ENCODE measurements around the gene MFAP2. TPM values are rescaled to one million over a fixed set of nuclear protein-coding genes. Genes with fewer than 3 reads are reported as not detected.

MFAP2 gene
- total RNA-seq, 1 experiment from 2014 or later = 0.58 TPM

DNA sequence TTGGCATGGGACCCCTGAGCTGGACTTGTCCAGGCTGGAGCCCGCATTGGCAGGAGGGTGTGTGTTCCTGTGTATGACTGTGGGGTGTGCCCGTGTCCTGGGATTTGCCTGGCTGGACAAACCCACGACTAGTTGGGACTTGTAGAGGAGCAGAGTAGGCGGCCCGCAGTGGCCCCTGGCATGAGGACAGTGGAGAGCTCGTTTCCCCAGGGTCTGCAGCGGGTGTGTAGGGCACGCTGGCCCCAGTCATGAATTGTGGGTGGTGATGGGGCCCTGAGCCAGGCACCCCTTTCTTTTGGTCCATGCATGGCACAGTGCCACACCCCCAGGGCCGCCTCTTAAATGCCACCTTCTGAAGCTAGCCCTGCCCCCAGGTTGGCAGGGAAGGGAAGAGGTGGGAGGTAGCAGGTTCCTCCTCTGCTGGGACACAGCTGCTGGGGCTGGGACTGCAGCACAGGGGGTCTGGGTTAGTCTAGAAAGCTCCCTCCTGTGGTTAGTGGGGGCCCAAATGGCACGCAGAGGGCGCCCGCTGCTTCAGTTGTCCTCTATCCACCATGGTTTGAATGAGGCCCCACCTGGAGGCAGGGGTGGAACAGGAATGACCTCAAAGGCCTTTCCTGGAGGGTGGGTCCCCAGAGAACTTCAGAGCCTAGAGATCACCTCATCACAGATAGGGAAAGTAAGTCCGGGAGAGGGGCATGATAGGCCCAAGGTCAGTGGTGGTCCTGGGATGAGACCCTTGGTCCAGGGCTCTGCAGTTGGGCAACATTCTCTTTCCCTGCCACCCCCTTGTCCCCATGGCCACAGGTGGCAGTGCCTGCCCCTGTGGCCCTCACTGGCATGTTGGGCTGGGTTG is 54.6 kb downstream of the MFAP2 start:
- ChIA-PET CTCF (interaction anchor here (0.5 to 1.9 kb wide), 13 partner anchors 10 to 326 kb away, joined by 3 to 11 read pairs (median 5); no protein-coding TSS in a partner anchor), POLR2A (interaction anchor here (0.5 to 2.0 kb wide), 15 partner anchors 8 to 679 kb away, joined by 3 to 27 read pairs (median 5); partner anchors contain the start of gene NBPF1)
- Mint-ChIP-seq H3K4me3 (ENCODE audit: unreplicated experiment) (peak overlapping the region; percentile 65), H3K9me3 (ENCODE audit: unreplicated experiment) (no peaks in the 10 kb centered on the region), H3K4me1 (ENCODE audit: insufficient read depth, unreplicated experiment) (peaks cover 40% of the 10 kb centered on the region), H3K27me3 (ENCODE audit: insufficient read depth, unreplicated experiment) (no peaks in the 10 kb centered on the region), H3K36me3 (ENCODE audit: insufficient read depth, unreplicated experiment) (no peaks in the 10 kb centered on the region), H3K27ac (ENCODE audit: low read depth, unreplicated experiment) (peak overlapping the region; percentile 99)
- BruUV-seq (replicated peaks) = no TSS peak
- intact Hi-C loops (cut with micrococcal nuclease) = no loop called here
- peak; percentile 16 for TF ChIP-seq CTCF (IDR thresholded peaks at IDR 0.05; ENCODE audit: unreplicated experiment)
- DNase-seq (ENCODE audit: unreplicated experiment) = peak; percentile 90

- DNase-seq (ENCODE audit: unreplicated experiment) = no peak
- CTCF ChIA-PET = interaction anchor here (0.5 to 1.9 kb wide), 12 partner anchors 10 to 325 kb away, joined by 3 to 11 read pairs (median 4); no protein-coding TSS in a partner anchor
- intact Hi-C loops (cut with micrococcal nuclease) = no loop called here
- no peaks in the 10 kb centered on the region for H3K27me3 Mint-ChIP-seq (ENCODE audit: insufficient read depth, unreplicated experiment)
- no peaks in the 10 kb centered on the region for H3K36me3 Mint-ChIP-seq (ENCODE audit: insufficient read depth, unreplicated experiment)
- no TSS peak for BruUV-seq (replicated peaks)
- peak overlapping the region; percentile 99 for H3K27ac Mint-ChIP-seq (ENCODE audit: low read depth, unreplicated experiment)
- peaks cover 40% of the 10 kb centered on the region for H3K4me1 Mint-ChIP-seq (ENCODE audit: insufficient read depth, unreplicated experiment)
- POLR2A ChIA-PET = interaction anchor here (0.7 to 2.0 kb wide), 10 partner anchors 11 to 496 kb away, joined by 3 to 27 read pairs (median 7); partner anchors contain the start of gene NBPF1
- TF ChIP-seq CTCF (IDR thresholded peaks at IDR 0.05; ENCODE audit: unreplicated experiment) = no peak
- H3K4me3 Mint-ChIP-seq (ENCODE audit: unreplicated experiment) = peak overlapping the region; percentile 65
- H3K9me3 Mint-ChIP-seq (ENCODE audit: unreplicated experiment) = no peaks in the 10 kb centered on the region
Observed at GRCh38 chr1:16924919-16925477, 55.4 kb downstream of the MFAP2 start.

Other genes starting within 250 kb of the MFAP2 start
- 1,539 and 1,606 TPM in 2 replicates for gene RNU1-4, start 240.1 kb downstream of the MFAP2 start, total RNA-seq (2022)
- 1,539 and 1,606 TPM in 2 replicates for gene RNU1-2, start 84.6 kb downstream of the MFAP2 start, total RNA-seq (2022)
- 8.8 and 9.6 TPM in 2 replicates for gene CROCC, start 58.7 kb downstream of the MFAP2 start, total RNA-seq (2022)
- 59.4 and 61.3 TPM in 2 replicates for gene ATP13A2, start 31.3 kb upstream of the MFAP2 start, total RNA-seq (2022)
- gene SDHB, start 73.4 kb upstream of the MFAP2 start, total RNA-seq (2022) = 166 and 189 TPM in 2 replicates
- 0.16 and 0.20 TPM in 2 replicates for gene PADI2, start 138.8 kb upstream of the MFAP2 start, total RNA-seq (2022)
- 0.10 and 0.58 TPM in 2 replicates for gene PADI1, start 224.5 kb upstream of the MFAP2 start, total RNA-seq (2022)

Data from MCF 10A (cell line).